HL-60 (cell line): Measurements from ENCODE around the gene FUT8.

ENCODE experiments used
- DNase-seq, 2 experiments: peaks; one replicate each; pipeline ENCODE4 v3.0.0-alpha.2; 2010 to 2020; ENCODE audit warnings: low read depth in 1 of 2, low spot score in 1 of 2
- H3K27ac ChIP-seq: fragments of 250-450 bp; sonication (Bioruptor Pico); replicated peaks from 2 replicates; pipeline ENCODE4 v1.5.1; 2020; ENCODE audit warnings: mild to moderate bottlenecking, moderate library complexity
- H3K27me3 ChIP-seq: fragments of 250-450 bp; sonication (Bioruptor Pico); 2 replicates; pipeline ENCODE4 v1.5.1; 2021; ENCODE audit warnings: mild to moderate bottlenecking, moderate library complexity; ENCODE audit not compliant: insufficient read depth, poor library complexity, severe bottlenecking
- H3K4me3 ChIP-seq: replicated peaks from 2 replicates; pipeline ENCODE4 v1.5.1; 2011; ENCODE audit warnings: mild to moderate bottlenecking, control low read depth, low read length; ENCODE audit not compliant: insufficient read depth
- GABPA ChIP-seq: IDR thresholded peaks from 2 replicates; pipeline ENCODE4 v1.6.1; 2012; ENCODE audit warnings: low read depth
- POLR2AphosphoS5 ChIP-seq: IDR thresholded peaks from 2 replicates; pipeline ENCODE4 v1.6.1; 2012; ENCODE audit warnings: low read depth
- REST ChIP-seq: IDR thresholded peaks from 2 replicates; pipeline ENCODE4 v1.6.1; 2012; ENCODE audit warnings: low read depth; ENCODE audit not compliant: insufficient replicate concordance
- SPI1 ChIP-seq: IDR thresholded peaks from 2 replicates; pipeline ENCODE4 v1.6.1; 2012; ENCODE audit warnings: low read depth, mild to moderate bottlenecking, borderline replicate concordance
- TF ChIP-seq, protein P1 (sequence below): IDR thresholded peaks from one replicate; pipeline ENCODE4 v1.5.1; 2011; ENCODE audit warnings: low read length, control low read depth, inconsistent platforms; ENCODE audit not compliant: insufficient read depth

The FUT8 gene

GRCh38 chr14:65555358-65555757 is 142.8 kb downstream of the FUT8 start:
- no peak for DNase-seq

GRCh38 chr14:65558363-65558762 is 145.8 kb downstream of the FUT8 start:
- no peaks in the 10 kb centered on the region for H3K27me3 ChIP-seq
- TF ChIP-seq GABPA (no peak), REST (no peak), SPI1 (no peak), POLR2AphosphoS5 (no peak)
- TF ChIP-seq, protein P1, sequence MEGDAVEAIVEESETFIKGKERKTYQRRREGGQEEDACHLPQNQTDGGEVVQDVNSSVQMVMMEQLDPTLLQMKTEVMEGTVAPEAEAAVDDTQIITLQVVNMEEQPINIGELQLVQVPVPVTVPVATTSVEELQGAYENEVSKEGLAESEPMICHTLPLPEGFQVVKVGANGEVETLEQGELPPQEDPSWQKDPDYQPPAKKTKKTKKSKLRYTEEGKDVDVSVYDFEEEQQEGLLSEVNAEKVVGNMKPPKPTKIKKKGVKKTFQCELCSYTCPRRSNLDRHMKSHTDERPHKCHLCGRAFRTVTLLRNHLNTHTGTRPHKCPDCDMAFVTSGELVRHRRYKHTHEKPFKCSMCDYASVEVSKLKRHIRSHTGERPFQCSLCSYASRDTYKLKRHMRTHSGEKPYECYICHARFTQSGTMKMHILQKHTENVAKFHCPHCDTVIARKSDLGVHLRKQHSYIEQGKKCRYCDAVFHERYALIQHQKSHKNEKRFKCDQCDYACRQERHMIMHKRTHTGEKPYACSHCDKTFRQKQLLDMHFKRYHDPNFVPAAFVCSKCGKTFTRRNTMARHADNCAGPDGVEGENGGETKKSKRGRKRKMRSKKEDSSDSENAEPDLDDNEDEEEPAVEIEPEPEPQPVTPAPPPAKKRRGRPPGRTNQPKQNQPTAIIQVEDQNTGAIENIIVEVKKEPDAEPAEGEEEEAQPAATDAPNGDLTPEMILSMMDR, result no peak
- H3K4me3 ChIP-seq, result no peak overlapping the region
- H3K27ac ChIP-seq, result no peak overlapping the region
- DNase-seq, result no peak

More at GRCh38 chr14:65555358-65555757, 142.8 kb downstream of the FUT8 start:
- TF ChIP-seq POLR2AphosphoS5 (no peak), SPI1 (no peak), GABPA (no peak)
- TF ChIP-seq, protein P1, result no peak
- Histone ChIP-seq H3K27ac (no peak overlapping the region), H3K27me3 (no peaks in the 10 kb centered on the region), H3K4me3 (no peak overlapping the region)

DNA sequence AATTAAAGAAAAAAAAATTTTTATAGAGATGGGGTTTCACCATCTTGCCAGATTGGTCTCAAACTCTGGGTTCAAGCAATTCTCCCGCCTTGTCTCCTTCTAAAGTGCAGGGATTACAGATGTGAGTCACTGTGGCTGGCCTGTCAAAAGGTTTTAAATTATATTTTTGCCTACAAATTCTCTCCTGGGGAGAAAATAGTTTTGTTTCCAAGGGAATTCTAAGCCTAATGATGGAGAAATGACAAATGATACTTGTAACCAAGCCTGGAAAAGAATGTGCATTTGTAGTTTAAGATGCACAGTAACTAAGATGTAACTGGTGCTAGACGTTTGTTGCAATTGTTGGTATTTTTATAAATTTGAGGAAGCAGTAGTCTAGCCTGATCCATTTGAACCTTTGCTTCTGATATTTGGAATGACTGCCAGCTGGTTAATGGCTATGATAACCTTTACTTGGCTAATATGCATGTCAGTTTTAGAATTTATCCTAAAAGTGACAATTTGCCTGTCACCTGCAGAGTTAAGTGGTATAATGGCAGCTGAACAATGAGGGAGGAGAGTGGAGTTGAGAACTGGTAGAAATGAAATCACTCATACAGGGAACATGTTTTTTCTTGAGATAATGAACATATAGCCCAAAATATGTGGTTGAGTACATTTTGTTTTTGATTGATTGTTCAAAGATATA is 148.0 kb downstream of the FUT8 start:
- no peak overlapping the region for H3K4me3 ChIP-seq
- no peak for DNase-seq
- H3K27ac ChIP-seq, result no peak overlapping the region
- H3K27me3 ChIP-seq, result no peaks in the 10 kb centered on the region
- no peak for TF ChIP-seq REST
- TF ChIP-seq, protein P1, result no peak
- TF ChIP-seq GABPA, result no peak
- TF ChIP-seq POLR2AphosphoS5, result no peak
- no peak for TF ChIP-seq SPI1

- H3K27me3 ChIP-seq, result no peaks in the 10 kb centered on the region
- TF ChIP-seq POLR2AphosphoS5, result no peak
- TF ChIP-seq GABPA, result no peak
- TF ChIP-seq REST, result no peak
- TF ChIP-seq, protein P1, result no peak
- no peak for TF ChIP-seq SPI1
- DNase-seq, result no peak
- H3K4me3 ChIP-seq, result no peak overlapping the region
- H3K27ac ChIP-seq, result no peak overlapping the region
Observed at GRCh38 chr14:65564370-65564769, 151.8 kb downstream of the FUT8 start.
